HK-2 (cell line): Measurements from ENCODE around the gene MYO15A.

ENCODE experiments used
- DNase-seq: peaks from one replicate; pipeline ENCODE4 v3.0.0-alpha.2; 2018; ENCODE audit not compliant: unreplicated experiment

The MYO15A gene

DNA sequence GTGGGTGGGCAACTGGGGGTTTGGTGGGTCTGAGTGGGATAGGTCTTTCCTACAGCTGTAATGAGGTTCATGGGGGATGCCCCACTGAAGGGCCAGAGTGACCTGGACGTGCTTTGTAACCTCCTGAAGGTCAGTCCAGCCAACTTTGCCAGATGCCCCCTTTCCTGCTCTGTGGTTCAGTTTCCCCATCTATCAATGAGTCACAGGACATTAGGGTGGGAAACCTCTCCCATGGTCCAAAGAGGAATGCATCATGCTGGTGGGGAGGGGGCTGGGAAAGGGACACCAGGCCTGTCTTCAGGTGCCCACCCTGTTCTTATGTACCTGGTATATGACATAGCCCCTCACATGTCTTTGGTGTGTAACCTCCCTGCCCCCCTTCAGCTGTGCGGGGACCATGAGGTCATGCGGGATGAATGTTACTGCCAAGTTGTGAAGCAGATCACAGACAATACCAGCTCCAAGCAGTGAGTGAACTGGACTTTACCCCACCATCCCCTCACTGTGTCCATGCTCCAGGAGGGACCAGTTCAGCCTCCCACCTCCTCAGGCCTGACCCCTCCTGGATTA is 51.1 kb downstream of the MYO15A start:
- DNase-seq = no peak

DNA sequence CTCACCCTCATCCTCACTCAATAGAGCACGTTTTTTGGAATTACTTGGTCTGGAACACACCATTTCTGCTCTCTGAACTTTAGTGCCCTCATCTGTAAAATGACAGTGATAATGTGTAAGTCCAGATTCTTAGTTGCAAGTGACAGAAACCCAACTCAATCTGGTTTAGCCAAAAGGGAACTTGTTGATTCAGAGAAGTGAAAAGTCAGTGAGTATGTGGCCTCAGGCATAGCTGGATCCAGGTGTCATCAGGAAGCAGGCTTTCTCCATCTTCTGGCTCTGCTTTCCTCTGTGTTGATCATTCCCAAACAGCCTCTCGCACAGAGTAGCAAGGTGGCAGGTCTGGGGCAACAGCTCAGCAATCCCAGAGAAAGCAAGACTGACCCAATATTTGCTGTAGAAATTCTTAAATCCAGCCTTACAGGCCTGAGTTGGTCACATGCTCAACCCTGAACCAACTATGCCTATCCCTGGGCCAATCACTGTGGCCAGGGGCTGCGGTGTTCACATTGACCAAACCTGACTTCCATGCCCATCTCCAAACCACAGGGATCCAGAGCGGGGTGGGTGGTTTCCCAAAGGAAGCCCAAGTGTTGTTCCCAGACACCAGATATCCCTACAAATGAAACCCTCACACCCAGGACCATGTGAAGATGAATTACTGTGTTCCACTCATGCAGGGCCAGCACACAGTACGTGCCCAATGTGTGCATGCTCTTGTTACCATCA is 51.7 kb downstream of the MYO15A start:
- no peak for DNase-seq

- DNase-seq = no peak
Measured at GRCh38 chr17:18161207-18162145, 52.9 kb downstream of the MYO15A start.

DNA sequence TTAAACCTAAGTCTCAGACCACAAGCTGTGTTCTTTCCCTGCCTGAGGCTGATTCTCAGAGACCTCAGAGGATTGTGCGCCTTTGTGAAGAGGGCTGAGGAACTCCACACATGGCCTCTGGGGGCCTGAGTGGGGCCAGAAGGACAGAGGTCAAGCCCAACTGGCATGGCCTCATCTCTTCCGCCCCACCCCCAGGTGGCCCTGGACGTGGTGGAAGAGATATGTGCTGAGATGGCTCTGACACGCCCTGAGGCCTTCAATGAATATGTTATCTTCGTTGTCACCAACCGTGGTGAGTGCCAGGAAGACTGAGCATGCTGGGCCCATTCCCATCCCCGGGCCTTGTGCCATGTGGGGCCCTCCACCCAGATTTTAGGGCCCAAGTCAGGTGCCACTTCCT is 55.0 kb downstream of the MYO15A start:
- DNase-seq = no peak

- DNase-seq = no peak
Measured at GRCh38 chr17:18166894-18167293, 58.3 kb downstream of the MYO15A start.

DNA sequence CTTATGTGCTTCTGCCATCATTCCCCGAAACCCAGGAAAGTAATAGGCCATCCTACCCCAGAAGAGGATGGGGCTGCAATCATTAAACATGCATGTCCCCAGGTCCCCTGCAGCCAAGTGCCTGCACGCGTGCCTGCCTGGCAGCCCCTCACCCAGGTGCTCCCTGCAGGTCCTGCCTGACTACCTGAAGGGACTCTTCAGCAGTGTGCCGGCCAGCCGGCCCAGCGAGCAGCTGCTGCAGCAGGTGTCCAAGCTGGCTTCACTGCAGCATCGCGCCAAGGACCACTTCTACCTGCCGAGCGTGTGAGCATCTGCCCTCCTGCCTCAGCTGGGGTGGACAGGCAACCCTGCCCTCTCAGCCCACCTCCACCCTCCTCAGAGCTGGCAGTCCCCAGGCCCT is 58.9 kb downstream of the MYO15A start:
- no peak for DNase-seq

GRCh38 chr17:18172531-18173278 is 64.1 kb downstream of the MYO15A start:
- DNase-seq = no peak

- DNase-seq = no peak
Measured at GRCh38 chr17:18173740-18174139, 65.2 kb downstream of the MYO15A start.

- DNase-seq = no peak
Measured at GRCh38 chr17:18176176-18176575, 67.6 kb downstream of the MYO15A start.

GRCh38 chr17:18177133-18177532 is 68.6 kb downstream of the MYO15A start:
- DNase-seq = no peak

DNA sequence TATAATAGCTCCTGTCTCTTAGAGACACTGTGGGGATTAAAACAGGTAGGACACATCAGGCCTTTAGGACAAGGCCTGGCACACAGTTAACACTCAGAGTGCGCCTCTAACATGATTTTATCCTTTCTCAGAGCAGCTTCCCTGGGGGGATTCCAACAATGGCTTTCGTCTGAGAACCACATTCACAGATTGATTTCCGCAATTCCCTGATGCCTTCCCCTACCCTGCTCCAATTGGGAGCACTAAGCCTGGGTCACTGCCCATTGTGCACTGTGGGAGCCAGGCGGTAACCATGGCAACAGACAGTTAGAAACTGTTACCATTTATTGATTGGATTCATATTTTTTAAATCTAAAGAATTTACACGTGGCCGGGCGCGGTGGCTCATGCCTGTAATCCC is 69.2 kb downstream of the MYO15A start:
- no peak for DNase-seq

DNA sequence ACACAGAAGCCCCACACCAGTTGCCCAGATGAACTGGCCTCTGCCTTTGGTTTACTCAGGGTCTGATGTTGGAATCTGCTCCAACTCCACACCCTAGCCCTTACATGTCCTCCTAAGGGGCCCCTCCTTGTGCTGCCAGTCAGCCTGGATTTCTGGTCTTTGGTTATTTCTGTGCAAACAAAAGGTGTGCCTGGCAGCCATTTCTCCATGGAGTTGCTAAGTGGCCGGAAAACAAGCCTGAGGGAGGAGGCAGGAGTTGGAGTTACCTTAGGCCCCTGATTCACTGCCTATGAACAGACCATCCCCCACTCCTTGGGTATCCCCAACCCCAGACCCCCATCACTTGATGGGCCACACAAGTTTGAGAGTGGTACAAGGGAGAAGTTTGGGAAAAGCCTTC is 70.6 kb downstream of the MYO15A start:
- no peak for DNase-seq

DNA sequence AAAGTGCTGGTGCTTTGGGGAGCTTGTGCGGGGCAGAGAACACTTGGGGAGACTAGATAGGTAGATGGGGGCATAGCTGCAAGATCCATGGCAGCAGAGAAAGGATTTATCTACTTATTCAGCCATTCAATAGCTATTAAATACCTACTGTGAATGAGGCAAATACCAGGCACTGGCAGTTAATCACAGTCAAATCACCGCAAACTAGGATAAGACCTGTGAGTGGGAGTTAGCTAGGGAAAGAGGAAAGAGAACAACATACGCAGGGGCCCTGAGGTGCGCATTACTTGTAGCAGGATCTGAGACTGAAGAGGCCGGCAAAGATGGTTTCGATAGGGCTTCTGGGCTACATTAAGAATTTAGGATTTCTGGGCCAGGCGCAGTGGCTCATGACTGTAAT is 71.2 kb downstream of the MYO15A start:
- DNase-seq = no peak

- no peak for DNase-seq
Measured at GRCh38 chr17:18181358-18181757, 72.8 kb downstream of the MYO15A start.

DNA sequence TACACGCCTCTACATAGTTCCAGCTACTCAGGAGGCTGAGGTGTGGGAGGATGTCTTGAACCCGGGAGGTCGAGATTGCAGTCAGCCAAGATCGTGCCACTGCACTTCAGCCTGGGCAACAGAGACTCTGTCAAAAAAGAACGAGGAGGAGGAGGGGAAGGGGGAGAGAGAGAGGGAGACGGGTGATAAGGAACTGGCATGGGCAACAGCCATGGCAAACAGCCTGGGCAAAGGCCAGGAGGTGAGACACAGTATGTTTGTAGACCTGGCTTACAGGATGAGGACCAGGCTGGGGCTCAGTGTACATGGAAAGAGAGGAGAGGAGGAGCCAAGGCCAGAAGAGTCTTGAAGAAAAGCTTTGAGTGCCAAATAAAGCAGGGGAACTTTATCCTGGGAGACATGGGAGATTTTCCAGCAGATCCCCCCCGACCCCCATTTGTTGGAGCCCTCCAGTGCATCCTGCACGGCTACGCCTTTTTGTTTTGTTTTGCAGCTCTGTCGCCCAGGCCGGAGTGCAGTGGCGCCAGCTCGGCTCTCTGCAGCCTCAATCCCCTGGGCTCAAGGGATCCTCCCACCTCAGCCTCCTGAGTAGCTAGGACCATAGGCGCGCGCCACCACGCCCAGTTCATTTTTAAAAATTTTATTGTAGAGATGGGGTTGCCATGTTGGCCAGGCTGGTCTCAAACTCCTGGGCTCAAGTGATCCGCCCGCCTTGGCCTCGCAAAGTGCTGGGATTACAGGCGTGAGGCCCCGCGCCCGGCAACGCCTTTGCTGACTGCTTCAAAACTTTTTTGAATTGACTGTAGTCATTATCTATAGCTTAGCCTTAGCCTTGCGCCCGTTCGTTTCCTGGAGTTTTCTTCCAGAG is 73.8 kb downstream of the MYO15A start:
- DNase-seq = no peak

DNA sequence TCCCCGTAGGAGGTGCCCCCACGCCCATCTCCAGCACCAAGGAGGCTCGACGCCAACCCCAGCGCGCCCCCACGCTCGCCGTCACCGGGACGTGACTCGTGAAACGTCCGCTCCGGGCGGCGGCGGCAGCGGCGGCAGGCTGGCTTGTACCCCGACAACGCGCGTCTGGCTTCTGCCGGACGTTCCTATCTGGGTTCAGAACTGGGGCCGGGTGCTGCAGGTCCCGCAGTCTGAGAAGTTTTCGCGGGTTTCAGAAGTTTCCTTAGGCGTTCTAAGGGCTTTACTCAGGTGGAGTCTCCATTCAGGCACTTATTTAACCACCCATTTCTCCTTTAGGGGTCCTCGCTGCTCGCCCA is 74.4 kb downstream of the MYO15A start:
- DNase-seq = peak; percentile 93

DNA sequence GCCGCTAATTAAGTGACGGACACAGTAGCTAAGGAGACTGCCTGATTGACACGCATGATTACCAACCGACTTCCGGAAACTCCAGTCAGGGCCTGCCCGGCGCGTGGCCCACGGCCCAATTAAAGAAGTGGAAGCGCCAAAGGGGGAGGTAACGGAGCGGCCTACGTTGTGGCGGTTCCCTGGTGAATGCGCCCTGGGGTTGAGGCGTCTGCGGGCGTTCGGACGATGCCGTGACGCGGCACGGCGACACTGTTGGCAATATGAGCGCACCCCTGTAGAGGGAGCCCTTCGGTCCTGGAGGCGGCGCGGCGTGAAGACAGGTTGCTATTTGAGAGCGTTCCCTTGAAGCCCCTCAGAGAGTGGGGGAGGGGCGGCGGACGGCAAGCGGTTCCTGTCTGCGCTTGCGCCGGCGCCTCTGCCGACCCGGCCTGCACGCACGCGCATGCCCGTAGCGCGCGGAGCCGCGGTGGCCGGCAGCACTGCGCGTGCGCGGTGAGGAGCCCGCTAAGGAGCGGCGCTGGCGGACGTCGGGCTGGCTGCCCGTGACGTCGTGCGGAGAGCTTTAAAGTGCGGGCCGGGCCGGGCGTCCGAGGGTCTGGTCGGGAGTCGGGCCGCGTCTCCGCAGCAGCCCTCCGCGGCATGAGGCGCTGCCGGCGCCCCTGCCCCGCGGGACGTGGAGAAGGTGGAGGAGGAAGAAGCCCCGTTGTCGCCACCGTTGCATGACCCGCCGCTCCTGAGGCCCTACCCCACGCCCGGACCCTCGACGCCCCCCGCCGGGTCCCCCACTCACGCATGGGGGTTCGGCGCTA is 75.0 kb downstream of the MYO15A start, which contains the start of gene ALKBH5:
Gene ALKBH5 (plus strand): TSS at position 495 of the 809 bp plus-strand sequence. CDS start 416 bp downstream, outside the sequence.
- DNase-seq = peak; percentile 98

DNA sequence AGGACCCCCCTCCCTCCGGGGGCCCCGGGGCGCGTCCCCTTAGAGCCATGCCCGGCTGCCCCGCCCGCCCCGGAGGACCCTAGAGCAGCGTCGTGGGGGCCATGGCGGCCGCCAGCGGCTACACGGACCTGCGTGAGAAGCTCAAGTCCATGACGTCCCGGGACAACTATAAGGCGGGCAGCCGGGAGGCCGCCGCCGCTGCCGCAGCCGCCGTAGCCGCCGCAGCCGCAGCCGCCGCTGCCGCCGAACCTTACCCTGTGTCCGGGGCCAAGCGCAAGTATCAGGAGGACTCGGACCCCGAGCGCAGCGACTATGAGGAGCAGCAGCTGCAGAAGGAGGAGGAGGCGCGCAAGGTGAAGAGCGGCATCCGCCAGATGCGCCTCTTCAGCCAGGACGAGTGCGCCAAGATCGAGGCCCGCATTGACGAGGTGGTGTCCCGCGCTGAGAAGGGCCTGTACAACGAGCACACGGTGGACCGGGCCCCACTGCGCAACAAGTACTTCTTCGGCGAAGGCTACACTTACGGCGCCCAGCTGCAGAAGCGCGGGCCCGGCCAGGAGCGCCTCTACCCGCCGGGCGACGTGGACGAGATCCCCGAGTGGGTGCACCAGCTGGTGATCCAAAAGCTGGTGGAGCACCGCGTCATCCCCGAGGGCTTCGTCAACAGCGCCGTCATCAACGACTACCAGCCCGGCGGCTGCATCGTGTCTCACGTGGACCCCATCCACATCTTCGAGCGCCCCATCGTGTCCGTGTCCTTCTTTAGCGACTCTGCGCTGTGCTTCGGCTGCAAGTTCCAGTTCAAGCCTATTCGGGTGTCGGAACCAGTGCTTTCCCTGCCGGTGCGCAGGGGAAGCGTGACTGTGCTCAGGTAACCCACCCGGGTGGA is 75.8 kb downstream of the MYO15A start:
- peak; percentile 38 for DNase-seq

DNA sequence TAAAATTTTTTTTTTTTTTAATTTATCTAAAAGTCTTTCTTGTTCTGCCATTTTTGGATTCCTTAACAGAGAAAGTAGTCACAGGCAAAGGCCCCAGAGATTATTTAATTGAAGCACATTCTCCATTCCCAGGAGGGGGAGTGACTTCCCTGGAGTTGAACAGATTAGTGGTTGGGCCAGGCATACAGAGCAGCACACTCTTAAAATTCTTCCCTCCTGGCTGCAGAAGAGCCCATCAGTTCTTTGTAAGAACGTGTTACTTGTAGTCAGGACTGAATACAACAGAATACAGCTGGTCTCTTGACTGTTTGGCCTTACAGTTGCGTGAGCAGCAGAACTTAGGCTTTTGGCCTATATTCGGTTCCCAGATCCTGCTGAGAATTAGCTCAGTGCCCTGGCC is 76.8 kb downstream of the MYO15A start:
- no peak for DNase-seq
